Activated CD4-positive, alpha-beta T cell treated with anti-CD3 and anti-CD28 coated beads, Interleukin-2, amount 50 U/mL, for 4 hours (primary cell): ENCODE measurements around the gene OCSTAMP.

ENCODE experiments used
- DNase-seq, 2 experiments: peaks; one replicate each; pipeline ENCODE4 v3.0.0-alpha.2; 2020

Gene OCSTAMP

GRCh38 chr20:46551522-46552381 lies 1.3 kb upstream of the OCSTAMP start:
- no peak for DNase-seq

GRCh38 chr20:46549188-46549972 lies 1.1 kb downstream of the OCSTAMP start:
- no peak for DNase-seq

GRCh38 chr20:46548688-46549087 lies 1.8 kb downstream of the OCSTAMP start:
- no peak for DNase-seq

- DNase-seq = no peak
These were observed 2.5 kb downstream of the OCSTAMP start for GRCh38 chr20:46547995-46548394.

- DNase-seq = no peak
These were observed 3.5 kb downstream of the OCSTAMP start for GRCh38 chr20:46546936-46547335.

- DNase-seq = no peak
These were observed 4.2 kb downstream of the OCSTAMP start for GRCh38 chr20:46546298-46546697.

- DNase-seq = no peak
These were observed 4.7 kb downstream of the OCSTAMP start for GRCh38 chr20:46545827-46546138.

- DNase-seq = no peak
These were observed 5.2 kb downstream of the OCSTAMP start for GRCh38 chr20:46545077-46545826.

- no peak for DNase-seq
These were observed 5.9 kb downstream of the OCSTAMP start for GRCh38 chr20:46544576-46544975.

- no peak for DNase-seq
These were observed 6.5 kb downstream of the OCSTAMP start for GRCh38 chr20:46543959-46544358.

- no peak for DNase-seq
These were observed 7.4 kb downstream of the OCSTAMP start for GRCh38 chr20:46543033-46543432.

GRCh38 chr20:46541229-46541935 lies 9.1 kb downstream of the OCSTAMP start:
- DNase-seq = no peak

GRCh38 chr20:46539113-46539512 lies 11.3 kb downstream of the OCSTAMP start:
- DNase-seq = no peak

- no peak for DNase-seq
These were observed 19.8 kb downstream of the OCSTAMP start for GRCh38 chr20:46530640-46531039.

- DNase-seq = no peak
These were observed 26.6 kb downstream of the OCSTAMP start for GRCh38 chr20:46523696-46524328.

GRCh38 chr20:46523108-46523507 lies 27.3 kb downstream of the OCSTAMP start:
- DNase-seq = no peak

GRCh38 chr20:46520976-46521579 lies 29.4 kb downstream of the OCSTAMP start:
- peak in 1 of 2 experiments; percentile 9 for DNase-seq

- DNase-seq = no peak
These were observed 29.9 kb downstream of the OCSTAMP start for GRCh38 chr20:46520540-46520939.

GRCh38 chr20:46519471-46520068 lies 30.9 kb downstream of the OCSTAMP start:
- DNase-seq = no peak

- no peak for DNase-seq
These were observed 37.3 kb downstream of the OCSTAMP start, which contains the start of gene ZNF334 for GRCh38 chr20:46512943-46513844. TSS of gene ZNF334 (minus strand) at chr20:46513559. CDS start at chr20:46512102, 1,457 bp downstream.
